IgD-negative memory B cell (primary cell): Measurements from ENCODE around the gene ELF5. TPM values are rescaled to one million over a fixed set of nuclear protein-coding genes. Genes with fewer than 3 reads are reported as not detected.
A peak's percentile ranks its signal among the peaks of the same experiment; 100 is the strongest.

Experiments
- H3K27ac Mint-ChIP-seq, 3 donors: one replicate each; pipeline ENCODE4 v1.8.0; 2020 to 2022; ENCODE audit warnings: mild to moderate bottlenecking in 3 of 3, mixed read lengths in 3 of 3, moderate library complexity in 1 of 3
- H3K27me3 Mint-ChIP-seq: one replicate; pipeline ENCODE4 v1.8.0; 2021; ENCODE audit warnings: mixed read lengths
- H3K36me3 Mint-ChIP-seq: one replicate; pipeline ENCODE4 v1.8.0; 2020; ENCODE audit warnings: mild to moderate bottlenecking, mixed read lengths
- H3K4me1 Mint-ChIP-seq, 3 donors: one replicate each; pipeline ENCODE4 v1.8.0; 2020 to 2022; ENCODE audit warnings: mixed read lengths in 3 of 3, mild to moderate bottlenecking in 1 of 3
- H3K4me3 Mint-ChIP-seq, 4 donors: one replicate each; pipeline ENCODE4 v1.8.0; 2020 to 2022; ENCODE audit warnings: mild to moderate bottlenecking in 4 of 4, mixed read lengths in 4 of 4, moderate library complexity in 3 of 4
- H3K9me3 Mint-ChIP-seq, 3 donors: one replicate each; pipeline ENCODE4 v1.8.0; 2020 to 2021; ENCODE audit warnings: mixed read lengths in 3 of 3, mild to moderate bottlenecking in 1 of 3
- polyA plus RNA-seq: library from polyadenylated mRNA; unstranded; fragments of 300-500 nt; fragmentation: Illumina TruSeq; gene quantifications from one replicate; pipeline ENCODE4 v1.2.3, GENCODE V29; 2021

The ELF5 gene
- polyA plus RNA-seq, 1 donor from 2014 or later = not detected

GRCh38 chr11:34439610-34440198 lies 73.9 kb downstream of the ELF5 start:
- H3K4me1 Mint-ChIP-seq = peaks cover 31 to 41% (median 40%) of the 10 kb centered on the region in 3 donors
- H3K4me3 Mint-ChIP-seq = peak overlapping the region; percentile 97 to 98 (median 98)
- no peaks in the 10 kb centered on the region for H3K9me3 Mint-ChIP-seq
- peak overlapping the region; percentile 0 to 96 (median 91) for H3K27ac Mint-ChIP-seq
- no peaks in the 10 kb centered on the region for H3K27me3 Mint-ChIP-seq
- peaks cover 4% of the 10 kb centered on the region for H3K36me3 Mint-ChIP-seq

GRCh38 chr11:34438529-34439507 lies 74.8 kb downstream of the ELF5 start, which contains the start of gene CAT:
Gene CAT, plus strand, starts transcription at chr11:34438934. Its CDS starts 80 bp downstream, at chr11:34439014.
- Mint-ChIP-seq H3K9me3 (no peaks in the 10 kb centered on the region), H3K4me1 (peaks cover 23 to 33% (median 31%) of the 10 kb centered on the region in 3 donors), H3K4me3 (peak within 1 kb of the TSS; percentile 97 to 98 (median 98)), H3K36me3 (peaks cover 4% of the 10 kb centered on the region), H3K27ac (peak within 1 kb of the TSS; percentile 91 to 97 (median 96)), H3K27me3 (no peaks in the 10 kb centered on the region)

GRCh38 chr11:34437224-34438125 lies 76.1 kb downstream of the ELF5 start:
- H3K4me1 Mint-ChIP-seq = peaks cover 15 to 21% (median 20%) of the 10 kb centered on the region in 3 donors
- no peaks in the 10 kb centered on the region for H3K27me3 Mint-ChIP-seq
- peaks cover 6% of the 10 kb centered on the region for H3K36me3 Mint-ChIP-seq
- H3K27ac Mint-ChIP-seq = peak overlapping the region in 1 of 3 donors; percentile 96
- H3K4me3 Mint-ChIP-seq = peak overlapping the region in 2 of 4 donors; percentile 43 to 98
- H3K9me3 Mint-ChIP-seq = peaks cover 0 to 1% (median 0%) of the 10 kb centered on the region in 3 donors

- Mint-ChIP-seq H3K4me1 (peaks cover 1 to 7% (median 4%) of the 10 kb centered on the region in 3 donors), H3K27me3 (peaks cover 8% of the 10 kb centered on the region), H3K27ac (no peak overlapping the region), H3K9me3 (peaks cover 0 to 1% (median 0%) of the 10 kb centered on the region in 3 donors), H3K36me3 (peaks cover 2% of the 10 kb centered on the region), H3K4me3 (no peak overlapping the region)
These were observed 79.7 kb downstream of the ELF5 start for GRCh38 chr11:34433899-34434298.

GRCh38 chr11:34432822-34433221 lies 80.8 kb downstream of the ELF5 start:
- H3K4me1 Mint-ChIP-seq = peaks cover 0 to 4% (median 0%) of the 10 kb centered on the region in 3 donors
- peaks cover 8% of the 10 kb centered on the region for H3K27me3 Mint-ChIP-seq
- H3K4me3 Mint-ChIP-seq = no peak overlapping the region
- H3K27ac Mint-ChIP-seq = no peak overlapping the region
- peaks cover 0 to 1% (median 0%) of the 10 kb centered on the region in 3 donors for H3K9me3 Mint-ChIP-seq
- H3K36me3 Mint-ChIP-seq = peaks cover 2% of the 10 kb centered on the region

- Mint-ChIP-seq H3K9me3 (peaks cover 0 to 1% (median 0%) of the 10 kb centered on the region in 3 donors), H3K4me3 (no peak overlapping the region), H3K36me3 (peaks cover 2% of the 10 kb centered on the region), H3K4me1 (no peaks in the 10 kb centered on the region), H3K27me3 (peaks cover 8% of the 10 kb centered on the region), H3K27ac (no peak overlapping the region)
These were observed 81.6 kb downstream of the ELF5 start for GRCh38 chr11:34431979-34432378.

Other genes with a start within 250 kb of the ELF5 start
- 0.04 TPM for gene ABTB2, start 155.8 kb downstream of the ELF5 start, polyA plus RNA-seq
- gene CAT, start 74.9 kb downstream of the ELF5 start, polyA plus RNA-seq = 160 TPM
- gene EHF, start 107.3 kb upstream of the ELF5 start, polyA plus RNA-seq = not detected